Keratinocyte (primary cell): ENCODE measurements around the gene OR5H14. TPM values are rescaled to one million over a fixed set of nuclear protein-coding genes. Genes with fewer than 3 reads are reported as not detected.

Experiments used
- DNase-seq: peaks from one replicate; pipeline ENCODE4 v3.0.0-alpha.2; 2011; ENCODE audit warnings: low read depth, missing footprints, low spot score
- FAIRE-seq: peaks from 2 replicates; lab custom pipeline; 2011; peaks lifted over from hg19 to GRCh38; lab: Jason Lieb, UNC
- H2AFZ ChIP-seq: 2 replicates; pipeline ENCODE4 v1.6.0; 2012; ENCODE audit warnings: low read length, control low read depth, inconsistent platforms; ENCODE audit not compliant: control insufficient read depth
- H3K27ac ChIP-seq: 2 replicates; pipeline ENCODE4 v1.5.1; 2011; ENCODE audit warnings: low read length; ENCODE audit not compliant: control insufficient read depth, insufficient read depth
- H3K27me3 ChIP-seq: 3 replicates; pipeline ENCODE4 v1.6.0; 2011; ENCODE audit warnings: low read length; ENCODE audit not compliant: control insufficient read depth, insufficient read depth; ENCODE audit errors: extremely low read depth
- H3K36me3 ChIP-seq, 2 experiments: 2 replicates in 1 of 2; 3 replicates in 1 of 2; pipeline ENCODE4 v1.5.1; 2011; ENCODE audit warnings: low read length in 2 of 2, mild to moderate bottlenecking in 1 of 2; ENCODE audit not compliant: control insufficient read depth in 2 of 2, insufficient read depth in 2 of 2; ENCODE audit errors: extremely low read depth in 1 of 2
- H3K4me1 ChIP-seq: 3 replicates; pipeline ENCODE4 v1.5.1; 2011; ENCODE audit warnings: low read length; ENCODE audit not compliant: control insufficient read depth, insufficient read depth; ENCODE audit errors: extremely low read depth
- H3K4me2 ChIP-seq: 3 replicates; pipeline ENCODE4 v1.6.0; 2011; ENCODE audit warnings: low read depth, low read length; ENCODE audit not compliant: control insufficient read depth, insufficient read depth; ENCODE audit errors: extremely low read depth
- H3K4me3 ChIP-seq, 3 experiments: fragments of 200-600 bp in 1 of 3; sonication (generic) in 1 of 3; 2 replicates in 2 of 3; 3 replicates in 1 of 3; pipeline ENCODE4 v1.5.1; 2011 to 2016; ENCODE audit warnings: low read length in 3 of 3, mild to moderate bottlenecking in 3 of 3, control low read depth in 2 of 3, inconsistent platforms in 1 of 3, low read depth in 1 of 3, mixed read lengths in 1 of 3, mixed run types in 1 of 3, moderate library complexity in 1 of 3; ENCODE audit not compliant: control insufficient read depth in 2 of 3, insufficient read depth in 2 of 3; ENCODE audit errors: extremely low read depth in 1 of 3
- H3K79me2 ChIP-seq: 2 replicates; pipeline ENCODE4 v1.6.0; 2012; ENCODE audit warnings: low read length; ENCODE audit not compliant: control insufficient read depth, insufficient read depth
- H3K9ac ChIP-seq: 3 replicates; pipeline ENCODE4 v1.6.0; 2011; ENCODE audit warnings: low read length; ENCODE audit not compliant: control insufficient read depth, insufficient read depth; ENCODE audit errors: extremely low read depth
- H3K9me1 ChIP-seq: 3 replicates; pipeline ENCODE4 v1.6.0; 2011; ENCODE audit warnings: low read length; ENCODE audit not compliant: control insufficient read depth, insufficient read depth; ENCODE audit errors: extremely low read depth
- H3K9me3 ChIP-seq: 2 replicates; pipeline ENCODE4 v1.5.1; 2012; ENCODE audit warnings: low read depth, low read length; ENCODE audit not compliant: control insufficient read depth
- H4K20me1 ChIP-seq: 3 replicates; pipeline ENCODE4 v1.6.0; 2011; ENCODE audit warnings: low read length; ENCODE audit not compliant: control insufficient read depth, insufficient read depth; ENCODE audit errors: extremely low read depth
- EZH2 ChIP-seq: IDR thresholded peaks from one replicate; pipeline ENCODE4 v1.6.1; 2012; ENCODE audit warnings: inconsistent platforms, mild to moderate bottlenecking, low read length, moderate library complexity
- dilution Hi-C: fragments of 300-500 bp; cut with MboI; formaldehyde crosslinking; loops from one replicate; pipeline ENCODE4 v1.7.0; 2020; ENCODE audit warnings: low sequenced_read_pairs; ENCODE audit not compliant: extremely low pct_ligation_motif_present
- polyA plus RNA-seq, 5 experiments: library from polyadenylated mRNA; depleted of rRNA in 3 of 5; stranded (reverse) in 3 of 5; stranded (forward) in 1 of 5; unstranded in 1 of 5; fragments of >200 nt; gene quantifications; 1 replicate in 1 of 5; 2 replicates in 3 of 5; 3 replicates in 1 of 5; pipeline versions ENCODE4 v1.2.1 to v1.2.3, GENCODE V29; 2011 to 2012; ENCODE audit warnings: missing spikeins in 2 of 5, low read depth in 1 of 5, low replicate concordance in 1 of 5
- TF ChIP-seq, protein P1 (sequence below), 3 experiments: IDR thresholded peaks in 1 of 3; conservative IDR thresholded peaks in 1 of 3; optimal IDR thresholded peaks in 1 of 3; 2 replicates in 2 of 3; 3 replicates in 1 of 3; pipeline versions ENCODE3 to v1.5.1; 2011; ENCODE audit warnings: low read length in 3 of 3, mild to moderate bottlenecking in 3 of 3, moderate library complexity in 2 of 3, control low read depth in 1 of 3, inconsistent platforms in 1 of 3; ENCODE audit not compliant: insufficient read depth in 2 of 3; ENCODE audit errors: extremely low read depth in 1 of 3

The OR5H14 gene
- polyA plus RNA-seq, 1 donor (not counting 4 experiments of a cell fraction or from before 2014, with no cell fraction given), result not detected

- dilution Hi-C loops, result no loop called here
- no peaks in the 10 kb centered on the region for H3K36me3 ChIP-seq
- H3K27ac ChIP-seq, result no peak overlapping the region
- no peak overlapping the region for H3K9ac ChIP-seq
- no peaks in the 10 kb centered on the region for H4K20me1 ChIP-seq
- no peak overlapping the region for H3K4me2 ChIP-seq
- no peak overlapping the region for H3K4me3 ChIP-seq
- H3K9me3 ChIP-seq, result no peaks in the 10 kb centered on the region
- H3K4me1 ChIP-seq, result no peaks in the 10 kb centered on the region
- H3K79me2 ChIP-seq, result no peaks in the 10 kb centered on the region
- H3K9me1 ChIP-seq, result no peaks in the 10 kb centered on the region
- FAIRE-seq (no peak), DNase-seq (no peak)
- TF ChIP-seq, protein P1, sequence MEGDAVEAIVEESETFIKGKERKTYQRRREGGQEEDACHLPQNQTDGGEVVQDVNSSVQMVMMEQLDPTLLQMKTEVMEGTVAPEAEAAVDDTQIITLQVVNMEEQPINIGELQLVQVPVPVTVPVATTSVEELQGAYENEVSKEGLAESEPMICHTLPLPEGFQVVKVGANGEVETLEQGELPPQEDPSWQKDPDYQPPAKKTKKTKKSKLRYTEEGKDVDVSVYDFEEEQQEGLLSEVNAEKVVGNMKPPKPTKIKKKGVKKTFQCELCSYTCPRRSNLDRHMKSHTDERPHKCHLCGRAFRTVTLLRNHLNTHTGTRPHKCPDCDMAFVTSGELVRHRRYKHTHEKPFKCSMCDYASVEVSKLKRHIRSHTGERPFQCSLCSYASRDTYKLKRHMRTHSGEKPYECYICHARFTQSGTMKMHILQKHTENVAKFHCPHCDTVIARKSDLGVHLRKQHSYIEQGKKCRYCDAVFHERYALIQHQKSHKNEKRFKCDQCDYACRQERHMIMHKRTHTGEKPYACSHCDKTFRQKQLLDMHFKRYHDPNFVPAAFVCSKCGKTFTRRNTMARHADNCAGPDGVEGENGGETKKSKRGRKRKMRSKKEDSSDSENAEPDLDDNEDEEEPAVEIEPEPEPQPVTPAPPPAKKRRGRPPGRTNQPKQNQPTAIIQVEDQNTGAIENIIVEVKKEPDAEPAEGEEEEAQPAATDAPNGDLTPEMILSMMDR (optimal IDR thresholded peaks at IDR 0.05 in 1 of 3, IDR thresholded peaks at IDR 0.05 in 1 of 3, conservative IDR thresholded peaks at IDR 0.05 in 1 of 3; ENCODE audit: extremely low read depth in 1 of 3, insufficient read depth in 2 of 3, low read length in 3 of 3), result no peak
- no peak for TF ChIP-seq EZH2
- no peaks in the 10 kb centered on the region for H3K27me3 ChIP-seq
- no peak overlapping the region for H2AFZ ChIP-seq
These were observed 31.6 kb upstream of the OR5H14 start for GRCh38 chr3:98115717-98116116.

GRCh38 chr3:98130421-98130820 is 16.9 kb upstream of the OR5H14 start, which contains the start of gene OR5H1:
Gene OR5H1 (plus strand): TSS chr3:98130721. CDS start chr3:98132698, 1,977 bp downstream.
- Histone ChIP-seq H3K9me3 (no peaks in the 10 kb centered on the region), H3K36me3 (no peaks in the 10 kb centered on the region), H2AFZ (no peak within 1 kb of the TSS), H3K4me1 (no peaks in the 10 kb centered on the region), H4K20me1 (no peaks in the 10 kb centered on the region), H3K27ac (no peak within 1 kb of the TSS), H3K27me3 (no peaks in the 10 kb centered on the region), H3K79me2 (no peaks in the 10 kb centered on the region), H3K9ac (no peak within 1 kb of the TSS), H3K4me3 (no peak within 1 kb of the TSS), H3K9me1 (no peaks in the 10 kb centered on the region), H3K4me2 (no peak within 1 kb of the TSS)
- TF ChIP-seq EZH2, result no peak
- TF ChIP-seq, protein P1 (optimal IDR thresholded peaks at IDR 0.05 in 1 of 3, IDR thresholded peaks at IDR 0.05 in 1 of 3, conservative IDR thresholded peaks at IDR 0.05 in 1 of 3; ENCODE audit: extremely low read depth in 1 of 3, insufficient read depth in 2 of 3, low read length in 3 of 3), result no peak
- dilution Hi-C loops, result no loop called here
- DNase-seq (no peak), FAIRE-seq (no peak)
